Activated CD8-positive, alpha-beta memory T cell treated with anti-CD3 and anti-CD28 coated beads for 4 hours (primary cell): ENCODE data around the gene CORO1C.
A peak's percentile ranks its signal among the peaks of the same experiment; 100 is the strongest.
"Not testable (repeated sequence)": the region's sequence is repeated elsewhere in the genome, so short reads cannot be mapped to it uniquely, and the experiment has no call there.

Source experiments
- DNase-seq, 2 donors: peaks; one replicate each; pipeline ENCODE4 v3.0.0-alpha.2; 2020; ENCODE audit warnings: low read depth in 2 of 2

CORO1C gene

DNA sequence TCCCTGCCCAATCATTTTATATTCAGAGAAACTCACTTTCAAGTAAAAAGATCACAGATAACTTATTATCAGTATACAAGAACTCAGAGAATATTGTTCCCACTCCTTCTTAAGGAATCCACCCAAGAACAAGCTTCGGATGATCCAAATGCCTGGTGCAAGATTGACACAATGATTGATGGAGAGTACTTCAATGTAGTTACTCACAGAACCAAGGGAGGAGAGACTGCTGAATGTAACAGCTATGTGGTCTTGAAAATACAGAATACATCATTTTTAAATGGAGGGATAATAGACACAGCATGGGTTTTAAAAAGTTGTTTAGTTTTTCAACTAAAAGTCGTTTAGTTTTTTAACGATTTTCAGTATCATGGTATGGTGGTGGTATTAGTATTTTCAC is 59.3 kb downstream of the CORO1C start:
- DNase-seq: no peak

DNA sequence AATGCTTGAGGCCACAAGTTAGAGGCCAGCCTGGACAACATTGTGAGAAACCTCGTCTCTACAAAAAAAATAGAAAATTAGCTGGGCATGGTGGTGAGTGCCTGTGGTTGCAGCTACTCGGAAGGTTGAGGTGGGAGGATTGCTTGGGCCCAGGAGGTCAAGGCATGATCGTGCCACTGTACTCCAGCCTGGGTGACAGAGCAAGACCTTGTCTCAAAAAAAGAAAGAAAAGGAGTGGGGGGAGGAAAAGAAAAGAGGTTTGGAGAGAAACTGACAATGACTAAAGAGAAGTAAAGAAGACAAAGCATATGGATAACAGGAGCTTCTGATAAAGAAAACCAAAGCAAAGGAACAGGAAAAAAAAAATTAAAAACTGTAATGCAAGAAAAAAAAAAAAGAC is 60.2 kb downstream of the CORO1C start:
- no peak for DNase-seq

DNA sequence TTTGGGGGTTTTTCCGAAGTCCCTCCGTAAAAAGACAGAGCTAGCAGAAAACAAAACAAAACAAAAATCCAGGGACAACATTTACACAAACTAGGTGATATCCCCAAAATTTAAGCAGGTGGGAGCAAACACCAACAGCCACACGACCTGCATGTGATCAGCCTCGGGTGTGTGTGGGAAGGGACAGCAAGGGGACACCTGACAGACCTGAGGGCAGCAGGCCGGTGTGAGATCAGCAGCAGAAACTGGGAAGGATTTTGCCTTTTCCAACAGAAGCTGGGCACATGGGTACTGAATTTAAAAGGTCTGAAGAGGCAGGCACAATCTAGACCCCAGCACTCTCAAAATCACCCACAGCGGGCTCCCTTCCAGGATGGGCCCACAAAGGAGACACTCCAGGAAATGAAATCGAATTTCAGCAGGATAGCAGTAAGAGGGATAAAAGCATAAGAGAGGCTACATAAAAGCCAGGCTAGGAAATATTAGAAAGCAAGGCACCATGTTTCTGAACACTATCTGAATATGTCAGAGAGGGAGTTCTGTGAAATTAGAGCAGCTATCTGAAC is 61.2 kb downstream of the CORO1C start:
- no peak for DNase-seq

DNA sequence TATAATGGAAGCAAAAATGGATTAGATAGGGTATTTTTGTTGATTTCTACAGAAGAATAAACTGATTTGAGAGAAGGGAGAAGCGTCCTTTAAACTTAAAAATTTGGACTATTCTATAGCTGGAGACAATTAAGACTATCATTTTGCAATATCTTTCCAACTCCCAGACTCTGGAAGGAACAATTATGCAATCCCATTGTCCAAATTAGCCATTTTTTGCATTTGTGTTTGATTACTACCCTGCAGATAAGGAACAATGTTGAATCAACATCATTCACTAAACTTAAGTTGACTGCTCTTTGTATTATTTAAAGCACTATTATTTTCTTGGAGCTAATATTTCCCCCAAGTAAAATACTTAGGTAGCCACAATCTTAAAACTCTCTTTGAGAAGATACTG is 62.8 kb downstream of the CORO1C start:
- DNase-seq: no peak

DNA sequence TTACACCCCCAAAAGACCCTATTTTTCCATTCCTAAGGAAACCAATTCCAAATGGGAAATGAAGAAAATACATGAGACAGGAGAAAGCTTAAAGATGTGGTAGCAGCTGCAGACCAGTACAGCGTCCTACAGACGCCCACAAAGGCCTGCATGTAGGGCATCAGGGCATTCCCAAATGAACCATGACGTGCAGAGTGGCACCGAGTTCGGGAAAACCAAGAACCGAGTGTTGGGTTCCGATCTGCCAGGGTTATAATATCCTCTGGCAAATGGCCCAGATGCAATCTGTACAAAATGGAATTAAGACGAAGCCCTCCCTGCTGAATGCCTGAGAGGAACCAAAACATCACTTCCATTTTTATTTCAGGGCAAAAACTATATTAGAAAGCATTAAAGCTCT is 63.3 kb downstream of the CORO1C start:
- DNase-seq: no peak

DNA sequence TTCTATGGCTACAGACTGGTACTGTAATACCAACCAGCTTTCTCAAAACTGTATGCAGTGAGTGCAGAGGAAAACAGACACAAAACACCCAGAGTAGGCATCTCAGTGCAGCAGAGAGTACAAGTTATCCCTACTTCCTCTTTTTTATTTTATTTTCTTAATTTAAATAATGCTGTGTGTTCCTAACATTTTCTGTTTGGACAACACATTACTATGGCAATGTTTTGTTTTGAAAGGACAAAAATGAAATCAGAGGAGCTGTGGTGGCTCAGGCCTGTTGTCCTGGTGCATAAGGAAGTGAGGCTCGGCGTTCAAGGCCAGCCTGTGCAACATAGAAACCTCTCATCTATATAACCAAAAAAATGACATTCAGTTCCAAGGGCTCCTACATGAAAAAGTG is 64.0 kb downstream of the CORO1C start:
- no peak for DNase-seq

DNA sequence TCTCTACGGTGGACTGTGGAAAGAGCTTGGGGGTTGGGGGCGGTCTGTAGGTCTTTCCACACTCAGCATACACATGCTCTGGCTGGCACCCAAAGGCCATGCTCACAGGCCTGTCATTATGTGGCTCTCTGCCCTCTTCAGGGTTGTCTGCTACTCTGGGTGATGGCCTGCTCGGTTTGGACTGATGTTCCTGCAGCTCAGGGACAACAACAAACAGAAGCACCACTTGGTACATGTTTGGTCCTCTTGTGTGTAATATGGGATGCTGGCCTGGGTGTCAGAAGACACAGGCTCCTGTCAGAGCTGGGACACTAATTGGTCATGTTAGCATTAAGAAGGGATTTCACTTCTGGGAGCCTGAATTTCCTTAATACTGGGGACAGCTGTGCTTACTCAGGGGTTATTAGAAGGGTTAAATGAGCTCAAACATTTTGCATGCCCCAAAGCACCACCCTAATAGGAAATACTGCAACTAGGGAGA is 64.9 kb downstream of the CORO1C start:
- DNase-seq: no peak

DNA sequence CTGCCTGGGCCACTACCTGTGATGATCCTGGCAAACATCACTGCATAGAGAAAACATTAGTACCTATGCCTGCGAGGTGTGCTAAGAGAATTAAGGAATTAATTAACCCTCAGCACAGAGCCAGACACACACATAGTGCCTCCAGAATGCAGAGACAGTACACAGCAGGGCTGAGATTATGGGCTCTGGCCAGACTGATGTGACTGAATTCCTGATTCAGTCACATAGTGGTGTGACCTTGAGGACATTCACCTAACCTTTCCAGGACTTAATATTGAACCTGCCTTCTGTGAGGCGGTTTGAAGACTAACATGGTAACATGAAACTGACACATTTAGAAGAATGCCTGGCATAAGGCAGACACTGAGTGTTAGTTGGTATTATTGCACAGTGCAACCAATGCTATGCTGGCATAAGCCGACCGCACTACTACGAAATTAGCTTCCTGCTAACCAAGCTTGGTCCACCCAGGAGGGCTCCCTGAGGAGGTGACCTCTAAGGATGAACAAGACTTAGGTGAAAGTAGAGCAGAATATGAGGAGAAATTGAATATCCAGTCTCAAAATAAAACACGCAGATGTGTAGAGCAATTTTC is 65.6 kb downstream of the CORO1C start:
- no peak for DNase-seq

DNA sequence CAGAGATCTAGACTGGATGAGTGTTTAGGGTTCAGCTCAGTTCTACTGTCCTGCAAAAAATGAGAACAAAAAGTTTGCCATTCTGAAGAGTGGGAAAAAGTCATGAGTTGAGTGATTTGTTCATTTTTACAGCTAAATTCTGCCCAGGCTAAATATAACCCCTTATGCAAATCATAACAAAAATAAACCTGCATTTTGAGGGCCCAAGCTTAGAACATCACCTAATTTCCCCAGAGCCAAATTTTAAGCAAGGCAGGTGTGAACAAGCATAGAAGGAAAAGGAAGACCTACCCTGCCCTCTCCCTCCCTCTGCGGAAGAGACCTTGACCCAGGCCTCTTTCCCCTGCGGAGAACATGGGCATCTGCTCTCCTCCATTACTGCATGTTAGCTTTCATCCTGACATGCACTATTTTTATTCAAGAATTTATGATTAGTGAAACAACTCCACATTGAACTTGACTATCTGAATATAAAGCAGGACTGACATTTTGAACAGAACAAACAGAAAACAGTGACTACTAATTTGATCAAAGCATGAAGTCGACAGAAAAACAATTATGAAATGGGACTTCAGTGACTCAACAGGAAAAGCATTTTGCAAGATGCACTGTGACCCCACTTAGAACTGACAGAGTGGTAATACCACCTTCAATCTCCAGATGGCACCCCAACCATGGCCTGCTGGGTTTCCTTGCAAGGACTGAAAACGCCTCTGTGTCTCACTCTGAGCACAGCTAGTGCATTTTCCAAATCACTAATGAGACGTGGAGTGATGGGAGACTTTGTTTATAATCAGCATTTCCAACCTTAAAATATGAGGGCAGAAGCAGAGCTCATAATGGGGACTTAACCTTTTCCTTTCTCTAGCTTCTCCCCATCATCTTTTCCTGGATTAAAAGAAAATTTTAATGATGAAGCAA is 66.7 kb downstream of the CORO1C start:
- DNase-seq: peak; percentile 75

DNA sequence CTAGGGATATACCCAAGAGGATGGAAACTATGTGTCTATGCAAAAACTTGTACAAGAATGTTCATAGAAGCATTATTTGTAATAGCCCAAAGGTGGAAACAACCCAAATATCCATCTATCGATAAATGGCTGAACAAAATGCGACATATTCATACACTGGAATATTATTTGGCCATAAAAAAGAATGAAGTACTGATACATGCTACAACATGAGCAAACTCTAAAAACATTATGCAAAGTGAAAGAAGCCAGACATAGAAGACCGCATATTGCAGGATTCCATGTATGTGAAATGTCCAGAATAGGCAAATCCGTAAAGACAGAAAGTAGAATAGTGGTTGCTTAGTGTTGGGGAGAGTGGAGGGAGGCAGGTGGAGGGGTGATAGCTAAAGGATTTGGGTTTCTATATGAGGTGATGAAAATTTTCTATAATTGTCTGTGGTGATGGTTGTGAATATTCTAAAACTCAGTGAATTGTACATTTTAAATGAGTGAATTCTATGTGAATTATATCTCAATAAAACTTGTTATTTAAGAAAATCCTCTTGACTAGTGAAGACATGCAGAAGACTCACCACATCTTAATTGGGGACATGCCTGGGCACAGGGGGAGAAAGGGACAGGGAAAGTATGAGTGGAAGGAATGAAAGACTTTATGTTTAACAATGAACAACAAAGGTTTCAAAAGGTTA is 67.8 kb downstream of the CORO1C start:
- DNase-seq: no peak

DNA sequence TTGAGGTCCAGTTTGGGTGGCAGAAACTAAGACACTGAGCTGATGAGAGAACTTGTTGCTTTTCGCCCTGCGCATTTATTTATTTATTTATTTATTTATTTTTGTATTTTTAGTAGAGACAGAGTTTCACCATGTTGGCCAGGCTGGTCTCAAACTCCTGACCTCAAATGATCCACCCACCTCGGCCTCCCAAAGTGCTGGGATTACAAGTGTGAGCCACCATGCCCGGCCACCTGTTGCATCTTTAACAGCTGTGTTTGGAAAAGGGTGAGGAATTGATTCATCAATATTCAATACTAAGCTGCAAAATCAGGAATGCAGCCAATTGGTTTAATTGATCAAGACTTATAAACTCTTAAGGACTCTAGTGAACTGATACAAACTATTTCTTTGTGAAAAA is 73.2 kb downstream of the CORO1C start:
- not testable (repeated sequence) for DNase-seq

DNA sequence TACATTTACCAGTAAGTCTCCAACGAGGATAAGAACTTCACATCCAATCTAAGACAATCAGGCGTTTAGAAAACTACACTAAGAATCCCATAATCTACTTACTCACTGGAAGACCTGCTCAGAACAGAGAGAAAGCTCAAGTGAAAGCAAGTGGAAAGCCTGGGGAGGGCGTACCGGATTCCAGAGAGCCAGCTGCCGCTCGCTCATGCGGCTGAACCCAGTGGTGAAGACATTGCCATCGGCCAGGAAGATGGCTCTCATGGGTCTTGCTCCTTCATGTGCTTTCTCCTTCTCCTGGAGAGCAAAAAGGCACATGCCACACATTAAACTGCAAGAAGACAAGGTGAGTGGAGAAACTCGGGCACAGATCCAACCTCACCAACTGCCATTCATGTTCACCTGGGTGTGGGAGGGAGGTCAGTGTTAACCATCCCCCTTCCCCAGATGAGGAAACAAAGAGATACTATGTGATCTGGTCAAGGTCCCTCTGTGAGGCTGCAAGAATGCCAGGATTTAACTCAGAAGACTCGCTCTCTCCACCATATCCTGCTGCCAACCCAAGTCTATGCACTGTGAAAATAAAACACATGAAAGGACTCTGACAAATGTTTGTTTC is 74.1 kb downstream of the CORO1C start:
- no peak for DNase-seq

DNA sequence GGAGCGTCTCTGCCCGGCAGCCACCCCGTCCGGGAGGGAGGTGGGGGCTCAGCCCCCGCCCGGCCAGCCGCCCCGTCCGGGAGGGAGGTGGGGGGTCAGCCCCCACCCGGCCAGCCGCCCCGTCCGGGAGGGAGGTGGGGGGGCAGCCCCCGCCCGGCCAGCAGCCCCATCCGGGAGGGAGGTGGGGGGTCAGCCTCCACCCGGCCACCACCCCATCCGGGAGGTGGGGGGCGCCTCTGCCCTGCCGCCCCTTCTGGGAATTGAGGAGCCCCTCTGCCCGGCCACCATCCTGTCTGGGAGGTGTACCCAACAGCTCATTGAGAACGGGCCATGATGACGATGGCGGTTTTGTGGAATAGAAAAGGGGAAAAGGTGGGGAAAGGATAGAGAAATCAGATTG is 75.1 kb downstream of the CORO1C start:
- DNase-seq: not testable (repeated sequence)

DNA sequence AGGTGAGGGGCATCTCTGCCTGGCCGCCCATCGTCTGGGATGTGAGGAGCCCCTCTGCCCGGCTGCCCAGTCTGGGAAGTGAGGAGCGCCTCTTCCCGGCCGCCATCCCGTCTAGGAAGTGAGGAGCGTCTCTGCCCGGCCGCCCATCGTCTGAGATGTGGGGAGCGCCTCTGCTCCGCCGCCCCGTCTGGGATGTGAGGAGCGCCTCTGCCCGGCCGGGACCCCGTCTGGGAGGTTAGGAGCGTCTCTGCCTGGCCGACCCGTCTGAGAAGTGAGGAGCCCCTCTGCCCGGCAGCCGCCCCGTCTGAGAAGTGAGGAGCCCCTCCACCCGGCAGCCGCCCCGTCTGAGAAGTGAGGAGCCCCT is 75.5 kb downstream of the CORO1C start:
- DNase-seq: not testable (repeated sequence)

DNA sequence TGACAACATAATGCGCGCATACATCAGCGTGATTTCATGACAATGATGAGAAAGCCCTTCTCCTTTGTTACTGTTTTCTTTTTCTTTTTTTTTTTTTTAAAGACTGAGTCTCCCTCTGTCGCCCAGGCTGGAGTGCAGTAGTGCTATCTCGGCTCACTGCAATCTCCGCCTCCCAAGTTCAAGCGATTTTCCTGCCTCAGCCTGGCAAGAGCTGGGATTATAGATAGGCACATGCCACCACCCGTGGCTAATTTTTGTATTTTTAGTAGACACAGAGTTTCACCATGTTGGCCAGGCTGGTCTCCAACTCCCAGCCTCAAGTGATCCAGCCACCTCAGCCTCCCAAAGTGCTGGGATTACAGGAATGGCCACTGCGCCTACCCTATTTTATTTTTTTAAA is 76.7 kb downstream of the CORO1C start:
- not testable (repeated sequence) for DNase-seq

DNA sequence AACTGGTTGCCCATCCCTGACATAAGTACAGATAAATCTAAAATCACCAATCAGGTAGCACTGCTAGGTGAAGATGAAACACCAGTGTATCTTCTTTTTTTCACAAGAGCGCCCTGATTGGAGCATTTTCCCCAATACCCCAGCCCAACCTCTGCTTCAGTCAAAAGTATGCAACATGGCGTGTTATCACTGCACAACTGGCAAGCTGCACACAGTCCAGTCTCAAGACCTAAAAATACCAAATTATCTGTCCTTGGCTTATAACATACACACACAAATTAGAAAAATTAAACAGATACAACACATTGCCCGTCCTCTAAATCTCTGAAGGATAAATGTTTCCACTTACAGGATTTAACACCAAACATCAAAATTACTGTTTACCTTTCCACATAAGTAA is 77.4 kb downstream of the CORO1C start:
- no peak for DNase-seq

DNA sequence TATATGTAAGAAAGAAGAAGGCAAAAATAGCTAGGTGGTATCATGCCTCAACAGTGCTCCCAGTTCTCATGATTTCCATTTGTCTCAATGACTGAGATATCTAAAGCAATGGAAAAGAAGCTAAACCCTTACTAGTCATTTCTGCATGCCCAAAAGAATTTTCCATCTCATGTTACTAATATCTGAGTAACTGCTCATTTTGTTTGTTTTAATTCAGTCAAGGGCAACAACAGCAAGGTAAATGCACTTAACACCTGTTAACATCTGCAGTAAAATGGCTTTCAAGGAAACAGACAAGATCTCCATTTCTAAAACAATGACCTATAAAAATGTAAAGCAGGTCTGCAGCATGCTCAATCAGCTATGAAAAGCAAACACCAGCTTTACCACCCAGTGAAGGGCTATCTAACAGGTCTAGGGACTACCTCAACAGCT is 78.2 kb downstream of the CORO1C start:
- no peak for DNase-seq

DNA sequence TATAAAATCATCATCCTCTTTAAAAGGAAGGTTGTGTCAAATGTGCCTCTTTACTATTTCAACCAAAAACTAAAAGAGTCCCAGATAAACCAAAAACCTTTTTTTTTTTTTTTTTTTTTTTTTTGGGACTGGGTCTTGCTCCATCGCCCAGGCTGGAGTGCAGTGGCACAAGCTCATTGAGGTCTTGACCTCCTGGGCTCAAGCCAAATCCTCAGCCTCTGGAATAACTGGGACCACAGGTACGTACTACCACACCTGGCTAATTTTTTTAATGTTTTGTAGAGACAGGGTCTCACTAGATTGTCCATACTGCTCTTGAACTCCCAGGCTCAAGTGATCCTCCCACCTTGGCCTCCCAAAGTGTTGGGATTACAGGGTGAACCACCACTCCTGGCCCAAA is 81.2 kb downstream of the CORO1C start:
- no peak for DNase-seq

DNA sequence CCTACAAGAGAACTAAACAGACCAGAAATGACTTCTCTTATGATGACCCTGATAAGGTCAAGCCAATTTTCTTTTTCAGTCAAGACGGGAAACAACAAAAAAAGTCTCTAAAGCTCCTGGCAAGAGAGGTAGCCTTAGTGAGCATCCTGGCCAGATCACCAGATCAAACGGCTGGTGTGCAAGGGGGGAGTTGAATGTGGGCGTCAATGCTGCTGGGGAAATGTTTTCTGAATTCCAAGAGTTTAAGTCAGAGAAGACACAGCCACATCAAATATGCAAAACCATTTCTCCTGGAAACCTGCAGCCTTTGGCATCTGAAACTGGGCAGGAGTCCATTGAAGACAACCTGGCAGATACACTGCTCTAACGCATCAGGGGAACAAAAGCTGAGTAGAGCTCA is 81.6 kb downstream of the CORO1C start:
- no peak for DNase-seq

DNA sequence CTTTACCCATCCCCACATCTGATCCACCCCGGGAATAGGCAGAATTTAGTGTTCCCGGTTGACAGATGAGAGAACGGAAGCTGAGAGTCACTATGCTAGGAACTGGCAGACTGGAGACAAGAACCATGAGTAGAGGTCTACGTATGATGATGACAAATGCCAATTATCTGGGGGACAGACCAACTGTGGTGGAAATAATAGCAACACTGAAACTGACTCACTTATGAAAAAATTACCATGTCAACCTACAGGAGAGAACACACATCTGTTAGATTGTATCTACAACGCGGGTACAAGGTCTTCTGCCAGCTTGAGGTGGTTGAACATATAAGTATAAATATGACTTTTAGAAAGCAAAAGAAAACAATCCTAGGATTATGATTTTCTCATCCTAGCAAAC is 82.2 kb downstream of the CORO1C start:
- no peak for DNase-seq

DNA sequence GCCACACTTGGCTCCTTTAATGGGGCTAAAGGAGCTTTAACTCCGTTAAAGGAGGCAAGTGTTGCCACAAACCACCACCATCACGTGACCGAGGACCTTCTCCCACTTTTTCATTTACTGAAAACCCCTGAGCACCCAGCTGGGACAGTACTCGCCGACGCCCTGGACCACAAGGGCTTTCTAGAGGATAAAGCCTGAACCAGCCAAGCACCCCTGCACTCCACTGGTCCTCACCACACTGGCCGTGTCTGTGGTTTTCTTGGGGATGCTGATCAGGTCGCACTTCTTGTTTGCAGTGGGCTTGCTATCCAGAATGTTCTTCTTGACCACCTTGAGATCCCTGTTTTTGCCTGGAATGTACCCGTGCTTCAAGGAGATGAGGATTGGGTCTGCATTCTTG is 82.9 kb downstream of the CORO1C start:
- no peak for DNase-seq
